ENCODE measurements around the gene FOXP1.
A peak's percentile ranks its signal among the peaks of the same experiment; 100 is the strongest.

FOXP1 gene

GRCh38 chr3:71186801-71187200 is 396.7 kb downstream of the FOXP1 start:
- ATAC-seq = no peak
- no peak for TF ChIP-seq ISL1 (CRISPR knock-in tag; IDR thresholded peaks at IDR 0.05)
- TF ChIP-seq, protein P1, sequence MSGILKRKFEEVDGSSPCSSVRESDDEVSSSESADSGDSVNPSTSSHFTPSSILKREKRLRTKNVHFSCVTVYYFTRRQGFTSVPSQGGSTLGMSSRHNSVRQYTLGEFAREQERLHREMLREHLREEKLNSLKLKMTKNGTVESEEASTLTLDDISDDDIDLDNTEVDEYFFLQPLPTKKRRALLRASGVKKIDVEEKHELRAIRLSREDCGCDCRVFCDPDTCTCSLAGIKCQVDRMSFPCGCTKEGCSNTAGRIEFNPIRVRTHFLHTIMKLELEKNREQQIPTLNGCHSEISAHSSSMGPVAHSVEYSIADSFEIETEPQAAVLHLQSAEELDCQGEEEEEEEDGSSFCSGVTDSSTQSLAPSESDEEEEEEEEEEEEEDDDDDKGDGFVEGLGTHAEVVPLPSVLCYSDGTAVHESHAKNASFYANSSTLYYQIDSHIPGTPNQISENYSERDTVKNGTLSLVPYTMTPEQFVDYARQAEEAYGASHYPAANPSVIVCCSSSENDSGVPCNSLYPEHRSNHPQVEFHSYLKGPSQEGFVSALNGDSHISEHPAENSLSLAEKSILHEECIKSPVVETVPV (CRISPR knock-in tag; IDR thresholded peaks at IDR 0.05) = no peak
- TF ChIP-seq ZNF8 (CRISPR knock-in tag; IDR thresholded peaks at IDR 0.05) = no peak
- no peak for TF ChIP-seq ZFP3 (CRISPR knock-in tag; IDR thresholded peaks at IDR 0.05)
- no peak for TF ChIP-seq TCF4 (CRISPR knock-in tag; IDR thresholded peaks at IDR 0.05; ENCODE audit: borderline replicate concordance)

DNA sequence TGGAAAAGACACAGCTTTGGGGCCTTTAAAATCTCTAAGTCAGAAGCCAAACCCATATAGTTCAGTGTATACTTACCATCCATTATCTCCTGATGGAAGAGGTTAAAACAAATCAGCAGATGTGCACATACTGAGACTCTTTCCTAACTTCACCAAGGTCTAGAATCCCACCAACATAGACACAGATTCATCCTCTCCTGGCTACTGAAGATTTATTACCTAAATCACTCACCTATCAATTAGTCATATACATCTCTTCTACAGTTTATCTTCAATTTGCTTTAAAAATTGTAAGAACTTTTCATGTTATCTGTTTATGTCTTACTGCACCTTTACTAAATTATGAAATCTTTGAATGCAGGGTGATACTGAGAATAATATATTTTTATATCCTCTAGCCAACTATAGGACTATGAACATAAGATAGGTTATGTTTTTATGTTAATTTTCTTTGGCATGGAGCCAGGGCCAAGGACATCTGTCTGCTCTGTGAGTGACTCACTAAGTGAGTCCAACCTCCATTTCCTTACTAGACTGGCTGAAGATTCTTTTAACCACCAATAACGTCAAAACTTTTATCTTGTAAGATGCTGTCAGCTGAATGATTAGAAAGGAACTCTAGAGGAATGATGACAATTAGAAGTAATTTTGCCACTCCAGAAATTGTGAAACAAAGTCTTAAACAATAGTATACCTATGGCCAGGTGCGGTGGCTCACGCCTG is 397.6 kb downstream of the FOXP1 start:
- peak; percentile 33; the same call in 2 of the 3 replicates for ATAC-seq
- no peak for TF ChIP-seq PPARA (CRISPR knock-in tag; IDR thresholded peaks at IDR 0.05; ENCODE audit: borderline replicate concordance)
- no peak for TF ChIP-seq GLIS3 (CRISPR knock-in tag; IDR thresholded peaks at IDR 0.05)
- TF ChIP-seq, protein P2, sequence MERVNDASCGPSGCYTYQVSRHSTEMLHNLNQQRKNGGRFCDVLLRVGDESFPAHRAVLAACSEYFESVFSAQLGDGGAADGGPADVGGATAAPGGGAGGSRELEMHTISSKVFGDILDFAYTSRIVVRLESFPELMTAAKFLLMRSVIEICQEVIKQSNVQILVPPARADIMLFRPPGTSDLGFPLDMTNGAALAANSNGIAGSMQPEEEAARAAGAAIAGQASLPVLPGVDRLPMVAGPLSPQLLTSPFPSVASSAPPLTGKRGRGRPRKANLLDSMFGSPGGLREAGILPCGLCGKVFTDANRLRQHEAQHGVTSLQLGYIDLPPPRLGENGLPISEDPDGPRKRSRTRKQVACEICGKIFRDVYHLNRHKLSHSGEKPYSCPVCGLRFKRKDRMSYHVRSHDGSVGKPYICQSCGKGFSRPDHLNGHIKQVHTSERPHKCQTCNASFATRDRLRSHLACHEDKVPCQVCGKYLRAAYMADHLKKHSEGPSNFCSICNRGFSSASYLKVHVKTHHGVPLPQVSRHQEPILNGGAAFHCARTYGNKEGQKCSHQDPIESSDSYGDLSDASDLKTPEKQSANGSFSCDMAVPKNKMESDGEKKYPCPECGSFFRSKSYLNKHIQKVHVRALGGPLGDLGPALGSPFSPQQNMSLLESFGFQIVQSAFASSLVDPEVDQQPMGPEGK (CRISPR knock-in tag; IDR thresholded peaks at IDR 0.05; ENCODE audit: borderline replicate concordance) = no peak
- TF ChIP-seq, protein P3, sequence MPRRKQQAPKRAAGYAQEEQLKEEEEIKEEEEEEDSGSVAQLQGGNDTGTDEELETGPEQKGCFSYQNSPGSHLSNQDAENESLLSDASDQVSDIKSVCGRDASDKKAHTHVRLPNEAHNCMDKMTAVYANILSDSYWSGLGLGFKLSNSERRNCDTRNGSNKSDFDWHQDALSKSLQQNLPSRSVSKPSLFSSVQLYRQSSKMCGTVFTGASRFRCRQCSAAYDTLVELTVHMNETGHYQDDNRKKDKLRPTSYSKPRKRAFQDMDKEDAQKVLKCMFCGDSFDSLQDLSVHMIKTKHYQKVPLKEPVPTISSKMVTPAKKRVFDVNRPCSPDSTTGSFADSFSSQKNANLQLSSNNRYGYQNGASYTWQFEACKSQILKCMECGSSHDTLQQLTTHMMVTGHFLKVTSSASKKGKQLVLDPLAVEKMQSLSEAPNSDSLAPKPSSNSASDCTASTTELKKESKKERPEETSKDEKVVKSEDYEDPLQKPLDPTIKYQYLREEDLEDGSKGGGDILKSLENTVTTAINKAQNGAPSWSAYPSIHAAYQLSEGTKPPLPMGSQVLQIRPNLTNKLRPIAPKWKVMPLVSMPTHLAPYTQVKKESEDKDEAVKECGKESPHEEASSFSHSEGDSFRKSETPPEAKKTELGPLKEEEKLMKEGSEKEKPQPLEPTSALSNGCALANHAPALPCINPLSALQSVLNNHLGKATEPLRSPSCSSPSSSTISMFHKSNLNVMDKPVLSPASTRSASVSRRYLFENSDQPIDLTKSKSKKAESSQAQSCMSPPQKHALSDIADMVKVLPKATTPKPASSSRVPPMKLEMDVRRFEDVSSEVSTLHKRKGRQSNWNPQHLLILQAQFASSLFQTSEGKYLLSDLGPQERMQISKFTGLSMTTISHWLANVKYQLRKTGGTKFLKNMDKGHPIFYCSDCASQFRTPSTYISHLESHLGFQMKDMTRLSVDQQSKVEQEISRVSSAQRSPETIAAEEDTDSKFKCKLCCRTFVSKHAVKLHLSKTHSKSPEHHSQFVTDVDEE (CRISPR knock-in tag; IDR thresholded peaks at IDR 0.05) = no peak
- TF ChIP-seq ZFP30 (CRISPR knock-in tag; IDR thresholded peaks at IDR 0.05) = no peak
- no peak for TF ChIP-seq TOX (CRISPR knock-in tag; IDR thresholded peaks at IDR 0.05; ENCODE audit: borderline replicate concordance)
- no peak for TF ChIP-seq ZNF565 (CRISPR knock-in tag; conservative IDR thresholded peaks at IDR 0.05; ENCODE audit: low read depth)
- TF ChIP-seq SNAI2 (CRISPR knock-in tag; IDR thresholded peaks at IDR 0.05) = no peak
- TF ChIP-seq, protein P1 (CRISPR knock-in tag; IDR thresholded peaks at IDR 0.05) = no peak
- no peak for TF ChIP-seq CSDC2 (CRISPR knock-in tag; IDR thresholded peaks at IDR 0.05)
- no peak for TF ChIP-seq CREB5 (CRISPR knock-in tag; IDR thresholded peaks at IDR 0.05; ENCODE audit: low read depth)
- TF ChIP-seq TCF4 (CRISPR knock-in tag; IDR thresholded peaks at IDR 0.05; ENCODE audit: borderline replicate concordance) = no peak
- TF ChIP-seq, protein P4, sequence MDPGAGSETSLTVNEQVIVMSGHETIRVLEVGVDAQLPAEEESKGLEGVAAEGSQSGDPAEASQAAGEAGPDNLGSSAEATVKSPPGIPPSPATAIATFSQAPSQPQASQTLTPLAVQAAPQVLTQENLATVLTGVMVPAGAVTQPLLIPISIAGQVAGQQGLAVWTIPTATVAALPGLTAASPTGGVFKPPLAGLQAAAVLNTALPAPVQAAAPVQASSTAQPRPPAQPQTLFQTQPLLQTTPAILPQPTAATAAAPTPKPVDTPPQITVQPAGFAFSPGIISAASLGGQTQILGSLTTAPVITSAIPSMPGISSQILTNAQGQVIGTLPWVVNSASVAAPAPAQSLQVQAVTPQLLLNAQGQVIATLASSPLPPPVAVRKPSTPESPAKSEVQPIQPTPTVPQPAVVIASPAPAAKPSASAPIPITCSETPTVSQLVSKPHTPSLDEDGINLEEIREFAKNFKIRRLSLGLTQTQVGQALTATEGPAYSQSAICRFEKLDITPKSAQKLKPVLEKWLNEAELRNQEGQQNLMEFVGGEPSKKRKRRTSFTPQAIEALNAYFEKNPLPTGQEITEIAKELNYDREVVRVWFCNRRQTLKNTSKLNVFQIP (CRISPR knock-in tag; IDR thresholded peaks at IDR 0.05; ENCODE audit: borderline replicate concordance, low read depth) = no peak
- TF ChIP-seq ZFP3 (CRISPR knock-in tag; IDR thresholded peaks at IDR 0.05) = no peak
- no peak for TF ChIP-seq BACH2 (CRISPR knock-in tag; IDR thresholded peaks at IDR 0.05; ENCODE audit: borderline replicate concordance)
- no peak for TF ChIP-seq ZC3H10 (CRISPR knock-in tag; IDR thresholded peaks at IDR 0.05)
- no peak for TF ChIP-seq OSR1 (CRISPR knock-in tag; IDR thresholded peaks at IDR 0.05)
- TF ChIP-seq ISL1 (CRISPR knock-in tag; IDR thresholded peaks at IDR 0.05) = no peak

Measured in SK-N-SH treated with all-trans-retinoic acid at 6 μM for 48 hours (cell line).